Fibroblast of lung (primary cell): Measurements from ENCODE around the gene CFAP53.

Experiments
- EZH2 ChIP-seq: IDR thresholded peaks from 2 replicates; pipeline ENCODE4 v1.5.1; 2012; ENCODE audit warnings: low read length, control low read depth, mild to moderate bottlenecking; ENCODE audit errors: missing control alignments
- TF ChIP-seq, protein P1 (sequence below), 2 donors: IDR thresholded peaks in 1 of 2; conservative IDR thresholded peaks in 1 of 2; 1 replicate in 1 of 2; 2 replicates in 1 of 2; pipeline ENCODE4 v1.5.1; 2011 to 2012; ENCODE audit warnings: low read length in 2 of 2, control low read depth in 1 of 2, inconsistent platforms in 1 of 2, low read depth in 1 of 2, mild to moderate bottlenecking in 1 of 2

DNA sequence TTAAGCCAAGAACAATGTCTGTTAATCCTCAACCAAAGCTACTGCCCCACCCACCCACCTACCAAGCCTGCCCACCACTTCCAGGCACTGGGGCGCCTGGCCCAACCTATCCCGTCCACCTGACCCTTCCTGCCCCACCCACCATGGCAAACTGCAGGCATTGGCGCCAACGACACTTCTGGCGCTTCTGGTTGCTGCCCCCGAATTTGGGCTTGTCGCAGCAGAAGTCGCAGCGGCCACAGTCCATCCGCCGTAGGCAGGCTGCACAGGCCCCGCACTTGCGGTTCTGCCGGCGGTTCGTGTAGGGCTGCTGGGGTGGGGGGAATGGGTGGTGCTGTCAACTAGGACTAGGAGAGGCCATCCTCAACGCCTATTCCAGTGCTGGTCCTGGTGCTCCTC lies 7.7 kb upstream of the CFAP53 start:
- TF ChIP-seq, protein P1, sequence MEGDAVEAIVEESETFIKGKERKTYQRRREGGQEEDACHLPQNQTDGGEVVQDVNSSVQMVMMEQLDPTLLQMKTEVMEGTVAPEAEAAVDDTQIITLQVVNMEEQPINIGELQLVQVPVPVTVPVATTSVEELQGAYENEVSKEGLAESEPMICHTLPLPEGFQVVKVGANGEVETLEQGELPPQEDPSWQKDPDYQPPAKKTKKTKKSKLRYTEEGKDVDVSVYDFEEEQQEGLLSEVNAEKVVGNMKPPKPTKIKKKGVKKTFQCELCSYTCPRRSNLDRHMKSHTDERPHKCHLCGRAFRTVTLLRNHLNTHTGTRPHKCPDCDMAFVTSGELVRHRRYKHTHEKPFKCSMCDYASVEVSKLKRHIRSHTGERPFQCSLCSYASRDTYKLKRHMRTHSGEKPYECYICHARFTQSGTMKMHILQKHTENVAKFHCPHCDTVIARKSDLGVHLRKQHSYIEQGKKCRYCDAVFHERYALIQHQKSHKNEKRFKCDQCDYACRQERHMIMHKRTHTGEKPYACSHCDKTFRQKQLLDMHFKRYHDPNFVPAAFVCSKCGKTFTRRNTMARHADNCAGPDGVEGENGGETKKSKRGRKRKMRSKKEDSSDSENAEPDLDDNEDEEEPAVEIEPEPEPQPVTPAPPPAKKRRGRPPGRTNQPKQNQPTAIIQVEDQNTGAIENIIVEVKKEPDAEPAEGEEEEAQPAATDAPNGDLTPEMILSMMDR (conservative IDR thresholded peaks at IDR 0.05 in 1 of 2, IDR thresholded peaks at IDR 0.05 in 1 of 2; ENCODE audit: low read depth in 1 of 2, low read length in 2 of 2), result no peak
- no peak for TF ChIP-seq EZH2
